Measurements from ENCODE around the gene KIAA1586. TPM values are rescaled to one million over a fixed set of nuclear protein-coding genes. Genes with fewer than 3 reads are reported as not detected.

The KIAA1586 gene
- total and polyA plus RNA-seq, 2 of the 13 experiments (the other 11 are each of a cell fraction or from before 2014, with no cell fraction given) = 5.5 to 16.9 TPM

DNA sequence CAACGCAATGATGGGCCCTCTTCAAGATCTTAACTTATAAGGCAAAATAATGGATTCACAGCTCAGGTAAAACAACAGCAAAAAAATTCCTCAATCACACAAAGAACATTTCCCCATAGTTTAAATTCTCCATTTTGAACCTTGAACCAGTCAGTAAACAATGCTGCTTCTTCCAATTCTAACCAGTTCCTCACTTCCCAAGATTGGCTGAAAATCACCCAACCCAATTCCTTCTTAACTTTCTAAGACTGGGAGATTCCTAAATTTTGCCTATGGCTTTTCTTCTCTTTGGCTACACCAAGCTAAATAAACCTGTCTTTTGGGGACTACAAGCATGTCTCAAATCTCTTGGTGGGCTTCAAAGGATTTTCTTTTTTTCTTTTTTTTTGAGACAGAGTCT, 40.4 kb downstream of the KIAA1586 start:
- 87% methylated on average over 1 of the region's 1 CpG for WGBS (ENCODE audit: low lambda C conversion rate)
- BruUV-seq (replicated peaks) = no TSS peak
- no peak overlapping the region for H3K9ac ChIP-seq (ENCODE audit: insufficient read depth, low read depth, low read length)
- ChIA-PET POLR2A (no interaction called here), CTCF (ENCODE audit: low intra/inter-chr PET ratio, low total read pairs) (no interaction called here)
- H3K4me3 ChIP-seq (replicated peaks in 1 of 3; ENCODE audit: insufficient read depth in 1 of 3, low read depth in 2 of 3, low read length in 3 of 3) = no peak overlapping the region
- H3K79me2 ChIP-seq (ENCODE audit: insufficient read depth, low read length) = peaks cover 5% of the 10 kb centered on the region
- no peaks in the 10 kb centered on the region for H3K9me3 ChIP-seq (ENCODE audit: low read length)
- DNase-seq (ENCODE audit: low spot score) = peak; percentile 62
- H4K20me1 ChIP-seq (ENCODE audit: insufficient read depth, low read length) = peaks cover 4% of the 10 kb centered on the region; the same call in 1 of the 2 replicates
- peak; percentile 64 for FAIRE-seq
- intact Hi-C loops (cut with micrococcal nuclease; ENCODE audit: unreplicated experiment) (no loop called here), in situ Hi-C loops (cut with HindIII; ENCODE audit: extremely low pct_ligation_motif_present, low pct_unique_long_range_greater_than_20kb) (no loop called here)
- H3K36me3 ChIP-seq (replicated peaks in 1 of 2; ENCODE audit: control insufficient read depth in 1 of 2, insufficient read depth in 2 of 2, low read length in 2 of 2) = no peaks in the 10 kb centered on the region; a peak in 1 of 5 replicates
- no peak for ATAC-seq
- H3K27me3 ChIP-seq (ENCODE audit: control insufficient read depth in 1 of 2, insufficient read depth in 2 of 2, low read length in 2 of 2) = no peaks in the 10 kb centered on the region
- no peak overlapping the region for H2AFZ ChIP-seq (ENCODE audit: low read length)
- peak overlapping the region; percentile 14 for H3K27ac ChIP-seq (ENCODE audit: extremely low read length, insufficient read depth, low read length)
- H3K4me2 ChIP-seq (ENCODE audit: low read depth, low read length) = peak overlapping the region; percentile 36
- peaks cover 38% of the 10 kb centered on the region for H3K4me1 ChIP-seq (ENCODE audit: insufficient read depth, low read length)
- TF ChIP-seq EHMT2 (IDR thresholded peaks at IDR 0.05; ENCODE audit: borderline replicate concordance, low read depth, low read length) (peak; percentile 51; the same call in 1 of the 2 replicates), MXD4 (CRISPR knock-in tag; IDR thresholded peaks at IDR 0.05) (no peak), NFYC (CRISPR knock-in tag; IDR thresholded peaks at IDR 0.05) (no peak), REL (CRISPR knock-in tag; conservative IDR thresholded peaks at IDR 0.05) (no peak), YY1 (IDR thresholded peaks at IDR 0.05; ENCODE audit: insufficient read depth, insufficient replicate concordance, low read depth, low read length) (no peak), HNF4G (IDR thresholded peaks at IDR 0.05; ENCODE audit: borderline replicate concordance, low read depth, low read length) (0 out of 2 replicates have a peak, but pooled peaks have one; percentile 10), HNF4G (CRISPR knock-in tag; IDR thresholded peaks at IDR 0.05; ENCODE audit: borderline replicate concordance, low read depth) (no peak), RNF2 (conservative IDR thresholded peaks at IDR 0.05; ENCODE audit: low read depth) (no peak), ZNF644 (CRISPR knock-in tag; IDR thresholded peaks at IDR 0.05; ENCODE audit: low read depth) (0 out of 2 replicates have a peak, but pooled peaks have one; percentile 46), ELF3 (CRISPR knock-in tag; IDR thresholded peaks at IDR 0.05) (peak; percentile 94), ZNF749 (CRISPR knock-in tag; IDR thresholded peaks at IDR 0.05; ENCODE audit: borderline replicate concordance) (no peak), ELF1 (CRISPR knock-in tag; IDR thresholded peaks at IDR 0.05) (no peak), ZNF124 (CRISPR knock-in tag; IDR thresholded peaks at IDR 0.05) (no peak), ZFAT (CRISPR knock-in tag; conservative IDR thresholded peaks at IDR 0.05) (no peak)
- TF ChIP-seq, protein P1, sequence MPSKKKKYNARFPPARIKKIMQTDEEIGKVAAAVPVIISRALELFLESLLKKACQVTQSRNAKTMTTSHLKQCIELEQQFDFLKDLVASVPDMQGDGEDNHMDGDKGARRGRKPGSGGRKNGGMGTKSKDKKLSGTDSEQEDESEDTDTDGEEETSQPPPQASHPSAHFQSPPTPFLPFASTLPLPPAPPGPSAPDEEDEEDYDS (CRISPR knock-in tag; IDR thresholded peaks at IDR 0.05) = 0 out of 2 replicates have a peak, but pooled peaks have one; percentile 10
- TF ChIP-seq, protein P2, sequence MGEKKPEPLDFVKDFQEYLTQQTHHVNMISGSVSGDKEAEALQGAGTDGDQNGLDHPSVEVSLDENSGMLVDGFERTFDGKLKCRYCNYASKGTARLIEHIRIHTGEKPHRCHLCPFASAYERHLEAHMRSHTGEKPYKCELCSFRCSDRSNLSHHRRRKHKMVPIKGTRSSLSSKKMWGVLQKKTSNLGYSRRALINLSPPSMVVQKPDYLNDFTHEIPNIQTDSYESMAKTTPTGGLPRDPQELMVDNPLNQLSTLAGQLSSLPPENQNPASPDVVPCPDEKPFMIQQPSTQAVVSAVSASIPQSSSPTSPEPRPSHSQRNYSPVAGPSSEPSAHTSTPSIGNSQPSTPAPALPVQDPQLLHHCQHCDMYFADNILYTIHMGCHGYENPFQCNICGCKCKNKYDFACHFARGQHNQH (CRISPR knock-in tag; IDR thresholded peaks at IDR 0.05) = no peak
- TF ChIP-seq, protein P3, sequence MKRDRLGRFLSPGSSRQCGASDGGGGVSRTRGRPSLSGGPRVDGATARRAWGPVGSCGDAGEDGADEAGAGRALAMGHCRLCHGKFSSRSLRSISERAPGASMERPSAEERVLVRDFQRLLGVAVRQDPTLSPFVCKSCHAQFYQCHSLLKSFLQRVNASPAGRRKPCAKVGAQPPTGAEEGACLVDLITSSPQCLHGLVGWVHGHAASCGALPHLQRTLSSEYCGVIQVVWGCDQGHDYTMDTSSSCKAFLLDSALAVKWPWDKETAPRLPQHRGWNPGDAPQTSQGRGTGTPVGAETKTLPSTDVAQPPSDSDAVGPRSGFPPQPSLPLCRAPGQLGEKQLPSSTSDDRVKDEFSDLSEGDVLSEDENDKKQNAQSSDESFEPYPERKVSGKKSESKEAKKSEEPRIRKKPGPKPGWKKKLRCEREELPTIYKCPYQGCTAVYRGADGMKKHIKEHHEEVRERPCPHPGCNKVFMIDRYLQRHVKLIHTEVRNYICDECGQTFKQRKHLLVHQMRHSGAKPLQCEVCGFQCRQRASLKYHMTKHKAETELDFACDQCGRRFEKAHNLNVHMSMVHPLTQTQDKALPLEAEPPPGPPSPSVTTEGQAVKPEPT (CRISPR knock-in tag; IDR thresholded peaks at IDR 0.05; ENCODE audit: low read depth) = no peak
- TF ChIP-seq, protein P4, sequence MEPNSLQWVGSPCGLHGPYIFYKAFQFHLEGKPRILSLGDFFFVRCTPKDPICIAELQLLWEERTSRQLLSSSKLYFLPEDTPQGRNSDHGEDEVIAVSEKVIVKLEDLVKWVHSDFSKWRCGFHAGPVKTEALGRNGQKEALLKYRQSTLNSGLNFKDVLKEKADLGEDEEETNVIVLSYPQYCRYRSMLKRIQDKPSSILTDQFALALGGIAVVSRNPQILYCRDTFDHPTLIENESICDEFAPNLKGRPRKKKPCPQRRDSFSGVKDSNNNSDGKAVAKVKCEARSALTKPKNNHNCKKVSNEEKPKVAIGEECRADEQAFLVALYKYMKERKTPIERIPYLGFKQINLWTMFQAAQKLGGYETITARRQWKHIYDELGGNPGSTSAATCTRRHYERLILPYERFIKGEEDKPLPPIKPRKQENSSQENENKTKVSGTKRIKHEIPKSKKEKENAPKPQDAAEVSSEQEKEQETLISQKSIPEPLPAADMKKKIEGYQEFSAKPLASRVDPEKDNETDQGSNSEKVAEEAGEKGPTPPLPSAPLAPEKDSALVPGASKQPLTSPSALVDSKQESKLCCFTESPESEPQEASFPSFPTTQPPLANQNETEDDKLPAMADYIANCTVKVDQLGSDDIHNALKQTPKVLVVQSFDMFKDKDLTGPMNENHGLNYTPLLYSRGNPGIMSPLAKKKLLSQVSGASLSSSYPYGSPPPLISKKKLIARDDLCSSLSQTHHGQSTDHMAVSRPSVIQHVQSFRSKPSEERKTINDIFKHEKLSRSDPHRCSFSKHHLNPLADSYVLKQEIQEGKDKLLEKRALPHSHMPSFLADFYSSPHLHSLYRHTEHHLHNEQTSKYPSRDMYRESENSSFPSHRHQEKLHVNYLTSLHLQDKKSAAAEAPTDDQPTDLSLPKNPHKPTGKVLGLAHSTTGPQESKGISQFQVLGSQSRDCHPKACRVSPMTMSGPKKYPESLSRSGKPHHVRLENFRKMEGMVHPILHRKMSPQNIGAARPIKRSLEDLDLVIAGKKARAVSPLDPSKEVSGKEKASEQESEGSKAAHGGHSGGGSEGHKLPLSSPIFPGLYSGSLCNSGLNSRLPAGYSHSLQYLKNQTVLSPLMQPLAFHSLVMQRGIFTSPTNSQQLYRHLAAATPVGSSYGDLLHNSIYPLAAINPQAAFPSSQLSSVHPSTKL (CRISPR knock-in tag; IDR thresholded peaks at IDR 0.05) = peak; percentile 79
